K562 (cell line): Measurements from ENCODE around the gene AAK1. TPM values are rescaled to one million over a fixed set of nuclear protein-coding genes. Genes with fewer than 3 reads are reported as not detected.

Experiments used
- C11orf30 ChIP-seq: fragments of 450-650 bp; IDR thresholded peaks from 2 replicates; pipeline ENCODE4 v1.6.1; 2016; ENCODE audit warnings: low read depth, mild to moderate bottlenecking
- ETV6 ChIP-seq, 3 experiments: fragments of 150-350 bp in 1 of 3; sonication (generic) in 1 of 3; formaldehyde crosslinking in 1 of 3; IDR thresholded peaks; 2 replicates each; pipeline versions ENCODE4 v1.6.1 to v1.8.0; 2014 to 2022; ENCODE audit warnings: borderline replicate concordance in 2 of 3, low read depth in 2 of 3, antibody characterized with exemption in 1 of 3, low read length in 1 of 3, mild to moderate bottlenecking in 1 of 3, missing genetic modification reagents in 1 of 3
- GABPB1 ChIP-seq: sonication (generic); formaldehyde crosslinking; IDR thresholded peaks from 2 replicates; pipeline ENCODE4 v1.8.0; 2022; ENCODE audit warnings: mild to moderate bottlenecking, missing genetic modification reagents
- KDM5B ChIP-seq: fragments of 200-600 bp; sonication (generic); IDR thresholded peaks from 2 replicates; pipeline ENCODE4 v1.6.1; 2012; ENCODE audit warnings: low read depth, mild to moderate bottlenecking, moderate library complexity, low read length, control low read depth, inconsistent platforms; ENCODE audit not compliant: insufficient replicate concordance
- MYNN ChIP-seq, 2 experiments: sonication (generic); formaldehyde crosslinking in 1 of 2; IDR thresholded peaks; 2 replicates each; pipeline versions ENCODE4 v1.5.0 to v1.6.1; 2016 to 2020; ENCODE audit warnings: antibody characterized with exemption in 1 of 2, missing genetic modification reagents in 1 of 2
- POU5F1 ChIP-seq: fragments of 150-350 bp; IDR thresholded peaks from 2 replicates; pipeline ENCODE4 v1.6.1; 2014; ENCODE audit warnings: borderline replicate concordance, low read length, low read depth, mild to moderate bottlenecking; ENCODE audit not compliant: partially characterized antibody
- SPI1 ChIP-seq: IDR thresholded peaks from 2 replicates; pipeline ENCODE4 v1.6.1; 2011; ENCODE audit warnings: low read depth, low read length, control low read depth, borderline replicate concordance
- ZNF696 ChIP-seq: fragments of 250-450 bp; sonication (Bioruptor Pico); conservative IDR thresholded peaks from 2 replicates; pipeline ENCODE4 v1.4.0; 2020; ENCODE audit warnings: mild to moderate bottlenecking, moderate library complexity
- polyA plus RNA-seq, 8 experiments: library from polyadenylated mRNA; depleted of rRNA in 4 of 8; stranded (reverse) in 5 of 8; unstranded in 3 of 8; fragments of >200 nt; fragmentation: Nextera tagmentation in 2 of 8; fragmentation: Illumina TruSeq in 1 of 8; extraction: Ambion mirVana in 2 of 8; extraction: Trizol in 1 of 8; gene quantifications; 2 replicates each; pipeline versions ENCODE4 v1.2.1 to v1.2.3, GENCODE V29; 2011 to 2014; ENCODE audit warnings: inconsistent platforms in 1 of 8, missing spikeins in 1 of 8
- total RNA-seq, 7 experiments: library from RNA; depleted of rRNA in 6 of 7; stranded (reverse); fragments of >200 nt in 6 of 7; fragmentation: Illumina TruSeq in 2 of 7; extraction: Trizol in 2 of 7; gene quantifications; 2 replicates each; pipeline versions ENCODE4 v1.2.1 to v1.2.3, GENCODE V29; 2011 to 2021; ENCODE audit warnings: low replicate concordance in 1 of 7
- TF ChIP-seq, protein P1 (sequence below): sonication (generic); formaldehyde crosslinking; IDR thresholded peaks from 2 replicates; pipeline ENCODE4 v1.8.1; 2023; ENCODE audit warnings: mild to moderate bottlenecking, missing genetic modification reagents

The AAK1 gene
- total and polyA plus RNA-seq, 9 of the 15 experiments (the other 6 are each of a cell fraction or from before 2014, with no cell fraction given): 0.89 to 17.1 (median 6.0) TPM

DNA sequence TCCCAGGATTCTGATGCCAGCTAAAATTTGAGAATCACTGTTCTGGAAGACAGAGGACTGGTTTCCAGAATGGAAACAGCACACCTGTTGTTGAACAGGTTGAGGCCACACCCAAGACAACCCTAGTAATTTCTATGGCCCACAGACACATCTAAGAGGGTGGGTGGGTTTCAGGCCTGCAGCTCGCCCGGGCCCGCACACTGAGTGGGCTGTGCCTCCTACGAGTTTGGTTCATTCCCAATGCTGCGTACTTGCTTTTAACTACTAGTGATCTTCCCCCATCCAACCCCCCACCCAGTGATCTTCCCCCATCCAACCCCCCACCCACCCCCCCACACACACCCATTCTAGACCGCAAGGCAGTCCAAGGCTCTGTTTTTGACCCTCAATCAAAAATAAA is 205.0 kb downstream of the AAK1 start (continued):
- TF ChIP-seq KDM5B (no peak), POU5F1 (no peak), ZNF696 (CRISPR knock-in tag) (no peak), C11orf30 (no peak), GABPB1 (no peak), MYNN (IDR thresholded peaks at IDR 0.05) (no peak), MYNN (CRISPR knock-in tag; IDR thresholded peaks at IDR 0.05) (no peak), ETV6 (IDR thresholded peaks at IDR 0.05; ENCODE audit: borderline replicate concordance in 1 of 2, low read depth in 2 of 2, low read length in 1 of 2) (no peak), ETV6 (CRISPR knock-in tag; IDR thresholded peaks at IDR 0.05; ENCODE audit: borderline replicate concordance) (no peak), SPI1 (no peak)
- TF ChIP-seq, protein P1, sequence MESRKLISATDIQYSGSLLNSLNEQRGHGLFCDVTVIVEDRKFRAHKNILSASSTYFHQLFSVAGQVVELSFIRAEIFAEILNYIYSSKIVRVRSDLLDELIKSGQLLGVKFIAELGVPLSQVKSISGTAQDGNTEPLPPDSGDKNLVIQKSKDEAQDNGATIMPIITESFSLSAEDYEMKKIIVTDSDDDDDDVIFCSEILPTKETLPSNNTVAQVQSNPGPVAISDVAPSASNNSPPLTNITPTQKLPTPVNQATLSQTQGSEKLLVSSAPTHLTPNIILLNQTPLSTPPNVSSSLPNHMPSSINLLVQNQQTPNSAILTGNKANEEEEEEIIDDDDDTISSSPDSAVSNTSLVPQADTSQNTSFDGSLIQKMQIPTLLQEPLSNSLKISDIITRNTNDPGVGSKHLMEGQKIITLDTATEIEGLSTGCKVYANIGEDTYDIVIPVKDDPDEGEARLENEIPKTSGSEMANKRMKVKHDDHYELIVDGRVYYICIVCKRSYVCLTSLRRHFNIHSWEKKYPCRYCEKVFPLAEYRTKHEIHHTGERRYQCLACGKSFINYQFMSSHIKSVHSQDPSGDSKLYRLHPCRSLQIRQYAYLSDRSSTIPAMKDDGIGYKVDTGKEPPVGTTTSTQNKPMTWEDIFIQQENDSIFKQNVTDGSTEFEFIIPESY (CRISPR knock-in tag): no peak
